Measurements from ENCODE around the gene SAMD10. TPM values are rescaled to one million over a fixed set of nuclear protein-coding genes. Genes with fewer than 3 reads are reported as not detected.
"Not testable (repeated sequence)": the region's sequence is repeated elsewhere in the genome, so short reads cannot be mapped to it uniquely, and the experiment has no call there.

Gene SAMD10
- total RNA-seq, 1 donor from 2014 or later: 2.9 TPM

DNA sequence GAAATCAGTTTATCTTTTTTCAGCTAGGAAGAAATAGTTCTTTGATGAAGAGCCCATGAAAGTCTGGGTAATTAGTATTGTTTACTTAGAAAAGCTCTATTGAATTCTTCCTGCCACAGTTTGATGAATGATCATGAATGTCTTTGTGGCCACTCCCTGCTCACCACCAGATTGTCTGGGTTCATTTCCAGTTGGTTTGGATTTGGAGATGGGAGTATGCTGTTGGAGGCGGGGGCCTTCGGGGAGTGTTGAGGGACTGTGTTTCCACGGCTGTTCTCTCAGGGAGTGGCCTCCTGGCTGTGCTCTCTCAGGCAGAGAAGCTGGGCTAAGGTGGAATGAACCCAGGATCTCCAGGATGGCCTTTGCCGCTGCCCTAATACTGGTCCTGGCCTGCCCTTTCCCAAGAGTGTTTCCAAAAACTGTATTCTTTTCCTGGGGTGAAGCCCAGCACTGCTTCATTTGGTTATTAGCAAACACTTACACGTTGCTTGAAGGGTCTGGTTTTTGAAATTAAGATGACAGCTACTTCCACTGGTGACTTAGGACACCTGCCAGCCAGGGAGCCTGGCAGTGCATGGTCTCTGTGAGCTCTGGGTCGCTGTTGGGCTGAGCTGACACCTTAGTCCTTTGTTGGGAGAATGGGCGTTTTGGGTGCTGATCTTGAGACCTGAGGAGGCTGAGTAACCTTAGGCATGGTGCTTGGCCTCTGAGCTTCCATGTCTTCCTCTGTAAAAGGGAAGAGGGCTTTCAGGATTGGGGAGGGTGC is 24.7 kb upstream of the SAMD10 start:
- DNase-seq (ENCODE audit: low spot score): no peak

- DNase-seq (ENCODE audit: low spot score): no peak
Measured at GRCh38 chr20:64001607-64002011, 22.2 kb upstream of the SAMD10 start.

- DNase-seq (ENCODE audit: low spot score): no peak
Measured at GRCh38 chr20:64000906-64001305, 21.5 kb upstream of the SAMD10 start.

DNA sequence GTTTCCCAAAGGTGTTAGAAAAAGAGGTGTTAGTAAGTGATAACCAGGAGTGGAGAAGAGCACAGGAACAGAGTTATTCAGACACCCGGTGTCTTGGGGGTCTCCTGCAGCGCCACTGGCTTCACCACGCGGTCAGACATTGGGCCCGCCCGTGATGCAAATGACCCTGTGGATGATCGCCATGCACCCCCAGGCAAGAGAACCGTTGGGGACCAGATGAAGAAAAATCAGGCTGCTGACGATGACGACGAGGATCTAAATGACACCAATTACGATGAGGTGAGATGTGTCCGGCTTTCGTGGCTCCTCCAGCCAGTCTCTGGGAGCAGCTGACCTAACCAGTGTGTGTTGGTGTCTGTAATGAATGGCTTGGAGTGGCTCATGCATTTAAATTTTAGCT is 3.5 kb upstream of the SAMD10 start:
- DNase-seq (ENCODE audit: low spot score): no peak

DNA sequence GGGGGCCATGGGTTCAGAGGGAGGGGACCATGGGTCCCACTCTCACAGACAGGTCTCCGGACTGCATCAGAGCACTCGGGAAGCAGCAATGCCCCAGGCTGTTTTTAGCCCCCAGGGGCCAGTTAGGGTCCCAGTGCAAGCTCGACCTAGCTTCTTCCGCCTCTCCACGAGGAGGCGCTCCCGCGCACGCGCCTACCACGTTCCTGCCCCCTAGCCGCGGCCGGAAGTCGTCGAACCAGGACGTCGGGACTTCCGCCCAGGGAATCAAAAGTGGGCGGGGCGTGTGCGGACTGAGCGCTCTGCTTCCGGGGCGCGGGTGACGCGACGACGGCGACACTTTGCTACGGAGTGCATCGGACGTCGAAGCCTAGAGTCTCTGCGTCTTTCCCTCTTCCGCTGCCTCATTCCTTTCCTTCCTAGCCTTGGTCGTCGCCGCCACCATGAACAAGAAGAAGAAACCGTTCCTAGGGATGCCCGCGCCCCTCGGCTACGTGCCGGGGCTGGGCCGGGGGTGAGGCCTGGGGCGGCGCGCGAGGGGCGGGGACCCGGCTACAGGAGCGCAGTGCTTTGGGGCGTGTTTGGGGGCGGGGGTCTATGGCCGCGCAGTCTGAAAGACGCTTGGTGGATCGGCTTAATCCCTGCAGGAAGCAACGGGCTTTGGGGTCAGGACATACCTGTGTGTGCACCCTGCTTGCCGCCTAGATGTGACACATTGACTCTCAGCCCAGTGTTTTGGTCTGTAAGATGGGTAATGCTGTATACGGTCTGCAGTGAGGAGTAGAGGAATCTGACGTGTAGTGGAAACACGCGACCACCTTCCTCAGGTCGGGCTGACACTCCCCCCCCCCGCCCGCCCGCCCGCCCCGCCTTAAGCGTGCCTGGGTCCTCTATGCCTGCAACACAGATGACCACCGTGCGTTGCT is 1.6 kb upstream of the SAMD10 start, which contains the start of gene PRPF6:
TSS of gene PRPF6 (plus strand) at position 327 of the 923 bp plus-strand sequence. CDS start at position 441, 114 bp downstream.
- DNase-seq (ENCODE audit: low spot score): peak; percentile 98

DNA sequence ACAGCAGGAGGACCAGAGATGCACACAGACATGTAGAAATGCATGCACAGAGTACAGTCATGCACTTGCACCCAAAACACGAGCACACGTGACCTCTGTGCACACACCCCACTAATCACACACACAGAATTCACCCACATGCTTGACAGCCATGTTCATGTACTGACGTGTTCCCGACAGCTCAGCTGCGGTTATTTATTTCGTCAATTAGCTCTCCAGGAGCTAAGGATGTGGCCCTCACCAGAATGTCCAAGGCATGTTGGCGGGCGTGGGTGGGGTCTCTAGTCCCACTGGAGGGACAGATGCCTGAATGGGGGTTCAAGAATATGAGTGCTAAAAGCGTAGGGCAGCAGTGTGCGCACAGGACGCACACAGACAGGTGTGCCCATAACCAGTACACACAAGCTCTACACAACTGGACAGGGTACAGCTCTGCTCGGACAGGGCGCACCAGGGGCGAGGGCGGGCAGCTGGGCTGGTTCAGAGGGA is 919 bp upstream of the SAMD10 start:
- DNase-seq (ENCODE audit: low spot score): no peak

DNA sequence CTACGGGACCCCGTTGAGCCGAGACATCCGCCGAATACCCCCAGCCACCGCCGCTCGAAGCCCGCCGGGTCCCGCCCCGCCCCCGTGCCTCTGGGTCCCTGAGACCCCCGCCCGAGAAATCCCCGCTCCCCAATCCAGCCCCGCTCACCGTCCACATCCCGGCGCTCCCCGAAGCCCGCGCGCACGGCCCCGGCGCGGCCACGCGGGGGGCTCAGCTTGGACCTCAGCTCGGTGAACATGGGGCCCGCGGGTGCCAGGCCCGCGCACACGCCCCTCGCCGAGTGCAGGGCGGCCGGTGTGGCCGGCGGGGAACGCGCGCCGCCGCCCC is 249 bp downstream of the SAMD10 start:
- DNase-seq (ENCODE audit: low spot score): no peak

GRCh38 chr20:63978319-63979228 is 868 bp downstream of the SAMD10 start:
- DNase-seq (ENCODE audit: low spot score): no peak

DNA sequence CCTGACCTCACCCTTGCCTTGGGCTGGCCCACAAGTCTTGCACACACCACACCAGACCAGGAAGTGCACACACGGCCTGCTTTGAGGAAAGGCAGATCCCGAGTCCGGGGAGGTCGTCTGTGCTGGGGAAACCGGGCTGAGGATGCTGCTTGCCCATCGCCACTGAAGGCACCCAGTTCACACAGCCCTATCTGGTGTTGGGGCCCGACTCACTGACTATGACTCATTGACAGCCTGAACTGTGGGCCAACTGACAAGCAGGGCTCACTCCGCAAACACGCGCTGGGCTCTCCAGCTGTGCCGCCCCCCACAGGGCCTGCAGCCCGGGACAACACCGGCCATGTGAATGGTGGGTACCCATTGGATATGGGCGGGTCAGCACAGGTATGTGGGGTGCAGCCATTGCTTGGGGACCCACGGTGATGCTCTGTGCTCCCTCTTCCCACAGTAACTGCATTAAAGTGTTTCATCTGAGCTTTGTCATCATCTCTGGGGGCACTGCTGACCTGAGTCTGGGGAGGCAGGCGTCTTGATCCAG is 1.6 kb downstream of the SAMD10 start:
- DNase-seq (ENCODE audit: low spot score): no peak

DNA sequence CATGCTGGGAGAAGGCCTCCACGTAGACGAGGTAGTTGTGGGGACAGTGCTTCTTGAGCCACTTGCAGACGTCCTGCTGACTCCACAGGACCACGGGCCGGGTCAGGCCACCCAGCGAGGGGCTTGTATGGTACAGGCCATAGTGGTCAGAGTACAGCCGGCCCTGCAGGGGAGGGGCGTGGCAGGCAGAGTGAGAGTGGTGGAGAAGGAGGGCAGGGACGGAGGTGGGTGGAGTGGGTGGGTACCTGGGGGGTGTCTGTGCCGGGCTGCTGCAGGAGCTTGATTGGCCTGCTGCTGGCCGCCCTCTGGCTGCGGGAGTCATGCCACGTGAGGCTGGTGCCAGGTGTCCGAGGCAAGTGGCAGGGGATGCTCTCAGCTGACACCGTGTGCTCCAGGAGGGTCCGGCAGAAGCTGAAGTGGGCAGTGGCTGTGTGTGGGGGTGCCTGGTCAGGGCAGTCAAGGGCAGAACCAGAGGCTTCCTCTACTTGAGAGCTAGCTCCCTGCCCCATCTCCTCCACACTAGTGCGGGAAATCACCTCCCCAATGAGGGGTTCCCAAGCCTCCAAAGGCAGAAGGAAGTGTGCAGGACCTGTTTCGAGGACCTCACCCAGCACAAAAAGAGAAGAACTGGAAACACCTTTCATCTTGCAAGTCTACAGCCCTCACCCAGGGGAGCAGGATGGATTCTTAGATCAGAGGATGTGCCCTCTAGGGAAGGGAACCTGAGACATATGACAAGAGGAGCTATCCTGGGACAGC is 2.3 kb downstream of the SAMD10 start:
- DNase-seq (ENCODE audit: low spot score): no peak

- not testable (repeated sequence) for DNase-seq (ENCODE audit: low spot score)
Measured at GRCh38 chr20:63976511-63976910, 2.9 kb downstream of the SAMD10 start.

GRCh38 chr20:63974402-63975200 is 4.8 kb downstream of the SAMD10 start:
- DNase-seq (ENCODE audit: low spot score): no peak

GRCh38 chr20:63973636-63974401 is 5.6 kb downstream of the SAMD10 start:
- peak; percentile 97 for DNase-seq (ENCODE audit: low spot score)

- DNase-seq (ENCODE audit: low spot score): no peak
Measured at GRCh38 chr20:63973160-63973479, 6.3 kb downstream of the SAMD10 start.

DNA sequence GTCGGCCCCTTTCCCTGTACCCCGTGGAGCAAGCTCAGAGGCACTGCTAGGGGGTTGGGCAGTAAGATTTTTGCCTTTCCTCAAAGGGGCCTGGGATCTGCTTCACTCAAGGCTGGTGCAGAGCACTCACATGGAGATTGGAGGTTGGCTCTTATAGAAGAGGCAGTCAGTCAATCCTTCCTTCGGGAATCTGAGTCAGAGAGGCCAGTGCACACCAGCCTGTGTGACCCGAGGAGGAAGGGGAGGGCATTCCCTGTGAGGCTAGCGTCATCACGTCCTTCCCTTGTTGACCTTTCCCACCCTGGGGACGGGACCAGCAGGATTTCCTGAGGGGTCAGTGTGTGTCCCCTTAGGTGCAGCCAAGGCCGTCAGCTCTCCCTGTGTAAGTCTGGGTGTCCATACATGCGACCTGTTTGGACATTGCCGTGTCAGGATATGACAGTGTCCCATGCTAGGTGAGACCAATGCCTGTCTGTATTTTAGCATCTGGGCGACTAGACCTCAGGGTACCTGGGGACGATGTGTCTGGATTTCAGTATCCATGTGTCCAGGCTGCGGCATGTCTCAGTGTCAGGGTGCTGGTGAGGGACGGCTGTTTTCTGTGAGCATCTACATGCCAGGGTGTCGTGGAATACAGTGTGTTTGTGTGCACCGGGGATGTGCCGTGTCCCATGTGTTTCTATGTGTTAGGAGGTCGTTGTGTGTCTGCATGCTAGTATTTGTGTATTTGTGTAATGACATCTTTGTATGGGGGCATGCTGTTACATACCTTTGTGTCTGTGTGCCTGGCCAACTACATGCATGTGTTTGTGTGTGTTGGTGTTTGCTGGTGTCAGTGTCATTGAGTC is 6.9 kb downstream of the SAMD10 start:
- no peak for DNase-seq (ENCODE audit: low spot score)

GRCh38 chr20:63971960-63972311 is 7.5 kb downstream of the SAMD10 start:
- DNase-seq (ENCODE audit: low spot score): not testable (repeated sequence)

DNA sequence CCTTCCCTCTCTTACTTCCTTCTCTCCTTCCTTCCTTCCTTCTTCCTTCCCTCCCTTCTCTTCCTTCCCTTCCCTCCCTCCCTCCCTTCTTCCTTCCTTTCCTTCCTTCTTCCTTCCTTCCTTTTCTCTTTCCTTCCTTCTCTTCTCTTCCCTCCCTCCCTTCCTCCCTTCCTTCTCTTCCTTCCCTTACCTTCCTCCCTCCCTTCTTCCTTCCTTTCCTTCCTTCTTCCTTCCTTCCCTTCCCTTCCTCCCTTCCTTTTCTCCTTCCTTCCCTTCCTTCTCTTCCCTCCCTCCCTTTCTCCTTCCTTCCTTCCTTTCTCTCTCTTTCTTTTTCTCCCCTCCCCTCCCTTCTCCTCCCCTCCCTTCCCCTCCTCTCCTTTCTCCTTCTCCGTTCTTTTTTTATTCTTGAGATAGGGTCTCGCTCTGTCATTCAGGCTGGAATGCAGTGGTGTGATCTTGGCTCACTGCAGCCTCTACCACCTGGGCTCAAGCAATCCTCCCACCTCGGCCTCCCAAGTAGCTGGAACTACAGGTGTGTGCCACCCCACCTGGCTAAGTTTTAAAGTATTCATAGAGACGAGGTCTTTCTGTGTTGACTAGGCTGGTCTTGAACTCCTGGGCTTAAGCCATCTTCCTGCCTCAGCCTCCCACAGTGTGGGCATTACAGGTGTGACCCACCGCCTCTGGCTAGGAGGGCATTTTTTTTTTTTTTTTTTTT is 8.6 kb downstream of the SAMD10 start:
- no peak for DNase-seq (ENCODE audit: low spot score)
